ENCODE data around the gene HDGF. TPM values are rescaled to one million over a fixed set of nuclear protein-coding genes. Genes with fewer than 3 reads are reported as not detected.

The HDGF gene
- total RNA-seq, 2 donors from 2014 or later = 215 to 438 TPM

DNA sequence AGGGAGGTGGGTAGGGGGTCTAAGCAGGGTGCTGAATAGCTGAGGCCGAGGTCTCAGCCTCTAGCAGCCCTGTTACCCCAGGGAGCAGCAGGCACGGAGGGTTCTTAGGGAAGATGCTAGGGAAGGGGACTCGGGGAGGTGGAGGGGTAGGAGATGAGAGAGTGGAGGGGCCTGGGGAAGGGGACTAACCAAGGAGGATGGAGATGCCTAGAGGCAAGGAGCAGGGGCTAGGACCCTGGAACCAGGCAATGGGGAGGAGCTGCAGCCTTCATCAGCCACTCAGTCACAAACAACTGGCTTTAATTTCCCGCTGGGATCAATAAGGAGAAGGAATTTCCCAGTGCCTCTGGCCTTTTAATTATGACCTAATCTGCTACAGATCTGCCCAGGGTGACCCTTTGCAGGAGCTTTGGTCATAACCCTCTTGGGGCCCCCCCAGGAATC is 43.2 kb downstream of the HDGF start:
- Histone ChIP-seq H3K27ac (no peak overlapping the region), H3K9me3 (no peaks in the 10 kb centered on the region), H3K4me3 (no peak overlapping the region), H3K27me3 (peaks cover 9% of the 10 kb centered on the region), H3K4me1 (peaks cover 14% of the 10 kb centered on the region), H3K36me3 (no peaks in the 10 kb centered on the region), H3K9ac (ENCODE audit: low read depth in 2 of 2, low read length in 2 of 2) (no peak overlapping the region)
- TF ChIP-seq, protein P1, sequence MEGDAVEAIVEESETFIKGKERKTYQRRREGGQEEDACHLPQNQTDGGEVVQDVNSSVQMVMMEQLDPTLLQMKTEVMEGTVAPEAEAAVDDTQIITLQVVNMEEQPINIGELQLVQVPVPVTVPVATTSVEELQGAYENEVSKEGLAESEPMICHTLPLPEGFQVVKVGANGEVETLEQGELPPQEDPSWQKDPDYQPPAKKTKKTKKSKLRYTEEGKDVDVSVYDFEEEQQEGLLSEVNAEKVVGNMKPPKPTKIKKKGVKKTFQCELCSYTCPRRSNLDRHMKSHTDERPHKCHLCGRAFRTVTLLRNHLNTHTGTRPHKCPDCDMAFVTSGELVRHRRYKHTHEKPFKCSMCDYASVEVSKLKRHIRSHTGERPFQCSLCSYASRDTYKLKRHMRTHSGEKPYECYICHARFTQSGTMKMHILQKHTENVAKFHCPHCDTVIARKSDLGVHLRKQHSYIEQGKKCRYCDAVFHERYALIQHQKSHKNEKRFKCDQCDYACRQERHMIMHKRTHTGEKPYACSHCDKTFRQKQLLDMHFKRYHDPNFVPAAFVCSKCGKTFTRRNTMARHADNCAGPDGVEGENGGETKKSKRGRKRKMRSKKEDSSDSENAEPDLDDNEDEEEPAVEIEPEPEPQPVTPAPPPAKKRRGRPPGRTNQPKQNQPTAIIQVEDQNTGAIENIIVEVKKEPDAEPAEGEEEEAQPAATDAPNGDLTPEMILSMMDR (IDR thresholded peaks at IDR 0.05) = no peak
- no peak for DNase-seq
- intact Hi-C loops (cut with DNase I) = no loop called here

DNA sequence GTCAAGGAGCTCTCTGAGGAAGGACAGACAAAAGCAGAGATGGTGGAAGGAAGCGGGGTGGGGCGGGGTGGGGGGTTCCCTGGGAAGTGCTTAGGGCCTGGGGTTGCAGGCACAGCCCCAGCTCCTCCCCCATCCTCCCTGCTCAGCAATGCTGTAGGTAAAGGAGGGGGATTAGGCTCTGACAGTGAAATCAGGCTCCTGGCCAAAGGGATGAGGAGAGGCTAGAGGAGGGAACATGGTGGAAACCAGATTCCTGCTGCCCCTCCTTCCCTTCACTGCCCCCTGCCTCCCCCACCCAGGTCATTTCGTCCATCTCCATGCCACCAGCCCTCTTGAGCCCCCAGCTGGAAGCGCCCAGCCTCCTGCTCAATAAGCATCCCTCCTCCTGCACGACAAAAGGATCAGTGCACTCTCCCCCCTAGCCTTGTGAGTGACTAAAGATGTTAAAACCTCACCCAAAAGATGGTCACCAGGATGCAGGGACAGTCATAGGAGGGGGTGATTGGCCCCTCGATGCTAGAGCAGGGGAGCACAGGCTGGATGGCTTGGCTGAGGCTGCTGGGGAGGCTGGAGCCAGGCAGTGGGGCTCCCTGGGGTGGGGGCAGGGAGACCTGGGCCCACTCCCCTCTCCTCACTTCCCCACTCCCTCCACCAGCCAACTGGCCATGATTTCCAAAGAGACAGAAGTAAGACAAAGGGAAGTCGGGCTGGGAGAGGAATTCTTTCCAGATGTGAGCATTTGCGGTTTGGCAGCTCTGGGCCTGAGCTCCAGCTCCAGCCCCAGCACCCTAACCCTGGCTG is 43.9 kb downstream of the HDGF start:
- Histone ChIP-seq H3K27me3 (peaks cover 9% of the 10 kb centered on the region), H3K4me3 (no peak overlapping the region), H3K27ac (no peak overlapping the region), H3K9ac (ENCODE audit: low read depth in 2 of 2, low read length in 2 of 2) (peak overlapping the region in 1 of 2 donors; percentile 8), H3K36me3 (no peaks in the 10 kb centered on the region), H3K4me1 (peaks cover 14% of the 10 kb centered on the region), H3K9me3 (no peaks in the 10 kb centered on the region)
- no peak for DNase-seq
- intact Hi-C loops (cut with DNase I) = no loop called here
- TF ChIP-seq, protein P1 (IDR thresholded peaks at IDR 0.05) = no peak

DNA sequence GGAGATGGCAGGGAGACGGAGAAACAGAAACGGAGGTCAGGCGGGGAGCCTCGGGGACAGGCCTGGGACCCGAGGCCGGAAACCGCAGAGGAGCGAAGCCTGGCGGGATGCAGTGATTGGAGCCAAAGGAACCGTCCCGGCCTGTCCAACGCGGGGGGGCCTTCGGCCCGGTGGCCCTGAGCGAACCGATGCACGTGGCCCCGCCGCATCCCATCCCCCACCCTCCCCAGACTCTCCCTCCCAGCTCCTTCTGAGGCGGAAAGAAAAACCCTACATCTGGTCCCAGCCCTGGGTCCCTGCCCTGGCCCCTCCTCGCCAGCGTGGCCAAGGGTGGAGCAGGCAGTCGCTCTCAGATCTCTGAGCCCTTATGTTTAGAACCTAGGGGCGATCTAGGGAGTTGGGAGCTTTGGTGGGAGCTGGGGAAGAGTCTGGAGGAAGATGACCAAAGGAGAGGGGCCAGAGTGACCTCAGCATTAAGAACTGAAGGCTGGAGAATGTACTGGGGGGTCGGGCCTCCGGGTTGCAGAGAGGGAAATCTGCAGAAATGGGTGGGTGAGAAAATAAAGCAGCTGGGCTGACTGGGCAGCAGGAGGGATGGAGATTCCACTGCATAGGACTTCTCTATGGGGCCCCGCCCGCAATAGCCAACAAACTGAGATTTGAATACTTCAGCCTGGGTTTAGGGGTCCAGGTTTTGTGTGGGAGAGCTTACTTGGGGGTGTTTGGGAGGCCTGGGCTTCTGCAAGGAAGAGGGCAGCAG is 44.6 kb downstream of the HDGF start:
- Histone ChIP-seq H3K36me3 (no peaks in the 10 kb centered on the region), H3K4me1 (peaks cover 14% of the 10 kb centered on the region), H3K9ac (ENCODE audit: low read depth in 2 of 2, low read length in 2 of 2) (peak overlapping the region; percentile 59 to 68), H3K27ac (peak overlapping the region; percentile 14), H3K27me3 (peaks cover 9% of the 10 kb centered on the region), H3K4me3 (peak overlapping the region; percentile 30), H3K9me3 (no peaks in the 10 kb centered on the region)
- TF ChIP-seq, protein P1 (IDR thresholded peaks at IDR 0.05) = no peak
- peak; percentile 60 for DNase-seq
- intact Hi-C loops (cut with DNase I) = no loop called here

DNA sequence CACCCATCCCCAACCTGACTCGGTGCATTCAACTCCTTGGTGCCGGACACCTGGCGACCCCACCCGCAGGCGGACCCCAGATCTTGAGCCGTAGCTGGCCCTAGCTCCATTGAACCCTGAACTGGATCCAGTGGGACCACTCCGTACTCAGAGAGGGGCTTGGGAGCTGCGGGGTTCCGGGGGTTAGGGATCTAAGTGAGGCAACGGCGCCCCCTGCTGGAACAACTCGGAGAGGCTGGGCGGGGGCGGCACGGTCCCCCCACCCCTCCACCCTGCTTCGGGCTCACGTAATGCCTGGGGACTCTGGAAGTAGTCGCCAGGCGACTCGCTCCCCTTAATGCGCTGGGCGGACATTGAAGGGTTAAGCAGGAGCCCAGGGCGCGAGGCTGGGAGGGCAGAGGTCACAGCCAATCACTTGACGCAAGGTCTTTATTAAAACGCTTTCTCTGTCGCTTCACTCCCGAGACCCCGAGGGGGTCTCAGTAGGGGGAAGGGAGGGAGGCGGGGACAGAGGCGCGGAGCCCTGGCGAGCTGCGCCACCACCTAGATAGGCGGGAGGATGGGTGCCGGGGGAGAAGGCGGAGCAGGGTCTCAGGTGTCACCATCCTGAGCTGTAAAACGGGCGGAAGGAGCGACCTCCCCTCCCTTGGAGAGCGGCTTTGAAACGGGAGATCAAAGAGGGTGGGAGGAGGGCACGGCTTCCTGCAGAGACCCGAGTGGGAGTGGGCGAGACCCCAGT is 45.4 kb downstream of the HDGF start:
- peak overlapping the region; percentile 59 to 68 for H3K9ac ChIP-seq (ENCODE audit: low read depth in 2 of 2, low read length in 2 of 2)
- TF ChIP-seq, protein P1 (IDR thresholded peaks at IDR 0.05) = peak; percentile 77
- H3K4me1 ChIP-seq = peaks cover 14% of the 10 kb centered on the region
- H3K27me3 ChIP-seq = peaks cover 9% of the 10 kb centered on the region
- intact Hi-C loops (cut with DNase I) = no loop called here
- no peaks in the 10 kb centered on the region for H3K36me3 ChIP-seq
- peak overlapping the region; percentile 30 for H3K4me3 ChIP-seq
- peak; percentile 64 for DNase-seq
- no peaks in the 10 kb centered on the region for H3K9me3 ChIP-seq
- peak overlapping the region; percentile 14 for H3K27ac ChIP-seq

DNA sequence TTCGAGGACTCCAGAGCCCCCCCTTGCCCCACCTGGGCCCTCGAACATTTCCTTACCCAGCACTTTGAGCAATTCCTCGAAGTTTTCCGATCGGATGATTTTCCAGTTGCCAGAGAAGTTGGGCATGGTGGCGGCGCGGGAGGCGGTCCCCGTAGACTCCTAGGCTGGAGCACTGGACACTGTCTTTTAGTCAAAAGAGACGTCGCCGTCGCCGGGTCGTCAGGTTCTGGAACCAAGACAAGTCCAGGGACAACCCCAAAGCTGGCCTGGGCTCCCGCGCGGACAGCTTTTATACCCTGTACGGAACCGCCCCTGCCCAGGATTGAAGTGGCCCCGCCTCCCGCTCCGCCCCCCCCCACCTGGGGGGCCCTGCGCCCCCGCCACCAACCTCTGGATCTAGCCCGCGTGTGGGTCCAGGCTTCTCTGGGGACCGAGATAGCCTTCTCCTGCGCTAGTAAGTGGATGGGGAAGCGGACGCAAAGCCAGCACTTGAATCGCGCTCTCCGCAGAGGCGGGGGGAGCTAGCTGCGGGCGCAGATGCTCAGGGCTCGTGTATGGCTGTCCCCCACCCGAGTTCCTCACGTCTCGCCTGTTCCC is 46.1 kb downstream of the HDGF start, which contains the start of gene CRABP2:
TSS of gene CRABP2 (minus strand) at position 263 of the 597 bp plus-strand sequence. CDS start at position 126, 137 bp downstream.
- TF ChIP-seq, protein P1 (IDR thresholded peaks at IDR 0.05) = no peak
- Histone ChIP-seq H3K4me1 (peaks cover 14% of the 10 kb centered on the region), H3K9ac (ENCODE audit: low read depth in 2 of 2, low read length in 2 of 2) (peak within 1 kb of the TSS; percentile 59 to 68), H3K36me3 (no peaks in the 10 kb centered on the region), H3K27ac (peak within 1 kb of the TSS; percentile 14), H3K27me3 (peaks cover 9% of the 10 kb centered on the region), H3K4me3 (peak within 1 kb of the TSS; percentile 30), H3K9me3 (no peaks in the 10 kb centered on the region)
- no peak for DNase-seq
- intact Hi-C loops (cut with DNase I) = no loop called here

Measured in colonic mucosa (tissue), 4 donors.